Measurements from ENCODE around the gene RSPH1. TPM values are rescaled to one million over a fixed set of nuclear protein-coding genes. Genes with fewer than 3 reads are reported as not detected.

RSPH1 gene
- polyA plus RNA-seq, 5 donors = 4.4 to 28.3 (median 17.4) TPM

- DNase-seq = no peak
These were observed 18.2 kb upstream of the RSPH1 start for GRCh38 chr21:42513985-42514882.

- no peak for DNase-seq
These were observed 17.3 kb upstream of the RSPH1 start, which contains the start of gene SLC37A1 for GRCh38 chr21:42513151-42513984. Gene SLC37A1 (plus strand): TSS chr21:42513852. CDS start chr21:42518455, 4,603 bp downstream.

GRCh38 chr21:42512346-42513034 is 16.5 kb upstream of the RSPH1 start:
- DNase-seq = no peak

- no peak for DNase-seq
These were observed 13.2 kb upstream of the RSPH1 start for GRCh38 chr21:42509244-42509643.

GRCh38 chr21:42508371-42508770 is 12.3 kb upstream of the RSPH1 start:
- no peak for DNase-seq

- DNase-seq = no peak
These were observed 11.4 kb upstream of the RSPH1 start for GRCh38 chr21:42507418-42507817.

- DNase-seq = no peak
These were observed 9.2 kb upstream of the RSPH1 start for GRCh38 chr21:42505090-42505726.

GRCh38 chr21:42503711-42504110 is 7.7 kb upstream of the RSPH1 start:
- no peak for DNase-seq

- no peak for DNase-seq
These were observed 4.7 kb upstream of the RSPH1 start for GRCh38 chr21:42500736-42501135.

GRCh38 chr21:42500225-42500624 is 4.2 kb upstream of the RSPH1 start:
- DNase-seq = no peak

GRCh38 chr21:42499444-42500112 is 3.6 kb upstream of the RSPH1 start:
- DNase-seq = no peak

GRCh38 chr21:42498012-42498411 is 2.0 kb upstream of the RSPH1 start:
- DNase-seq = no peak

- DNase-seq = no peak
These were observed 797 bp upstream of the RSPH1 start for GRCh38 chr21:42496839-42497202.

- no peak for DNase-seq
These were observed 282 bp downstream of the RSPH1 start for GRCh38 chr21:42495765-42496119.

GRCh38 chr21:42495027-42495426 is 997 bp downstream of the RSPH1 start:
- DNase-seq = no peak

- no peak for DNase-seq
These were observed 2.6 kb downstream of the RSPH1 start for GRCh38 chr21:42493109-42494060.

- no peak for DNase-seq
These were observed 3.8 kb downstream of the RSPH1 start for GRCh38 chr21:42492201-42492600.

- no peak for DNase-seq
These were observed 4.7 kb downstream of the RSPH1 start for GRCh38 chr21:42491328-42491727.

GRCh38 chr21:42490720-42491119 is 5.3 kb downstream of the RSPH1 start:
- no peak for DNase-seq

GRCh38 chr21:42489991-42490390 is 6.0 kb downstream of the RSPH1 start:
- DNase-seq = no peak
